GM23338 (cell line): Measurements from ENCODE around the gene ADAD2. TPM values are rescaled to one million over a fixed set of nuclear protein-coding genes. Genes with fewer than 3 reads are reported as not detected.

Experiments used
- ATAC-seq: fragments of 200-7000 bp; cut with Tn5 transposase; 3 replicates; pipeline ENCODE4 v1.9.1; 2020
- DNase-seq: peaks from one replicate; pipeline ENCODE4 v3.0.0-alpha.2; 2015; ENCODE audit warnings: low spot score
- H2AFZ ChIP-seq: fragments of 200-600 bp; sonication (generic); 2 replicates; pipeline ENCODE4 v1.8.0; 2016; ENCODE audit warnings: antibody characterized with exemption, mild to moderate bottlenecking, moderate library complexity
- H3F3A ChIP-seq: fragments of 200-600 bp; sonication (generic); replicated peaks from 2 replicates; pipeline ENCODE4 v1.8.0; 2017; ENCODE audit warnings: antibody characterized with exemption, mixed run types, low read depth
- H3K27ac ChIP-seq: fragments of 200-600 bp; sonication (generic); 2 replicates; pipeline ENCODE4 v1.6.1; 2016; ENCODE audit warnings: low read depth
- H3K27me3 ChIP-seq: fragments of 200-600 bp; sonication (generic); 2 replicates; pipeline ENCODE4 v1.8.0; 2016; ENCODE audit warnings: mild to moderate bottlenecking, mixed run types, moderate library complexity; ENCODE audit not compliant: insufficient read depth
- H3K36me3 ChIP-seq: fragments of 200-600 bp; sonication (generic); 2 replicates; pipeline ENCODE4 v1.8.0; 2016; ENCODE audit warnings: mild to moderate bottlenecking; ENCODE audit not compliant: insufficient read depth
- H3K4me1 ChIP-seq: fragments of 200-600 bp; sonication (generic); 2 replicates; pipeline ENCODE4 v1.8.0; 2016; ENCODE audit warnings: mild to moderate bottlenecking, moderate library complexity; ENCODE audit not compliant: insufficient read depth
- H3K4me2 ChIP-seq: fragments of 200-600 bp; sonication (generic); 2 replicates; pipeline ENCODE4 v1.7.1; 2017; ENCODE audit warnings: mixed run types
- H3K4me3 ChIP-seq: fragments of 200-600 bp; sonication (generic); 2 replicates; pipeline ENCODE4 v1.6.1; 2016; ENCODE audit warnings: mixed run types
- H3K79me2 ChIP-seq: fragments of 200-600 bp; sonication (generic); replicated peaks from 2 replicates; pipeline ENCODE4 v1.8.0; 2017; ENCODE audit warnings: mild to moderate bottlenecking; ENCODE audit not compliant: insufficient read depth
- H3K9me2 ChIP-seq: fragments of 200-600 bp; sonication (generic); 2 replicates; pipeline ENCODE4 v1.8.0; 2017; ENCODE audit not compliant: insufficient read depth
- H4K20me1 ChIP-seq: fragments of 200-600 bp; sonication (generic); replicated peaks from 2 replicates; pipeline ENCODE4 v1.8.0; 2017; ENCODE audit warnings: mild to moderate bottlenecking; ENCODE audit not compliant: insufficient read depth
- H3K27ac Mint-ChIP-seq: 2 replicates; pipeline ENCODE4 v1.8.0; 2020; ENCODE audit warnings: inconsistent platforms, mild to moderate bottlenecking, moderate library complexity, mixed read lengths
- H3K27me3 Mint-ChIP-seq: 3 replicates; pipeline ENCODE4 v1.8.0; 2022; ENCODE audit warnings: low read depth, mild to moderate bottlenecking, moderate library complexity, mixed read lengths, inconsistent platforms; ENCODE audit not compliant: insufficient read depth, poor library complexity
- H3K36me3 Mint-ChIP-seq: 3 replicates; pipeline ENCODE4 v1.8.0; 2021; ENCODE audit warnings: low read depth, mild to moderate bottlenecking, inconsistent platforms, moderate library complexity, mixed read lengths
- H3K4me1 Mint-ChIP-seq: 3 replicates; pipeline ENCODE4 v1.8.0; 2020; ENCODE audit warnings: mild to moderate bottlenecking, inconsistent platforms, mixed read lengths
- H3K4me3 Mint-ChIP-seq: 3 replicates; pipeline ENCODE4 v1.8.0; 2021; ENCODE audit warnings: moderate library complexity, mild to moderate bottlenecking, inconsistent platforms, mixed read lengths
- H3K9me3 Mint-ChIP-seq: 3 replicates; pipeline ENCODE4 v1.8.0; 2020; ENCODE audit warnings: moderate library complexity, mild to moderate bottlenecking, inconsistent platforms, mixed read lengths
- CREB1 ChIP-seq: fragments of 250-450 bp; sonication (Bioruptor Pico); IDR thresholded peaks from 2 replicates; pipeline ENCODE4 v1.5.0; 2020; ENCODE audit warnings: low read depth, mild to moderate bottlenecking, moderate library complexity
- CTCF ChIP-seq, 2 experiments: fragments of 200-600 bp in 1 of 2; sonication (generic) in 1 of 2; conservative IDR thresholded peaks; 2 replicates each; pipeline versions ENCODE4 v1.5.1 to v1.6.1; 2016 to 2017; ENCODE audit warnings: antibody characterized with exemption in 2 of 2, low read depth in 2 of 2, mild to moderate bottlenecking in 2 of 2, moderate library complexity in 1 of 2
- EZH2 ChIP-seq: fragments of 200-600 bp; sonication (generic); IDR thresholded peaks from one replicate; pipeline ENCODE4 v1.8.0; 2017; ENCODE audit warnings: antibody characterized with exemption, mild to moderate bottlenecking, low read depth; ENCODE audit not compliant: unreplicated experiment
- EZH2phosphoT487 ChIP-seq: fragments of 200-600 bp; sonication (generic); IDR thresholded peaks from one replicate; pipeline ENCODE4 v1.8.1; 2018; ENCODE audit warnings: antibody characterized with exemption; ENCODE audit not compliant: unreplicated experiment
- JUNB ChIP-seq: IDR thresholded peaks from one replicate; pipeline ENCODE4 v1.6.1; 2016; ENCODE audit warnings: antibody characterized with exemption; ENCODE audit not compliant: unreplicated experiment
- NANOG ChIP-seq: IDR thresholded peaks from 2 replicates; pipeline ENCODE4 v1.6.1; 2016; ENCODE audit warnings: antibody characterized with exemption, borderline replicate concordance
- POLR2AphosphoS5 ChIP-seq: IDR thresholded peaks from 2 replicates; pipeline ENCODE4 v1.6.1; 2016; ENCODE audit warnings: antibody characterized with exemption, low read depth
- REST ChIP-seq: IDR thresholded peaks from one replicate; pipeline ENCODE4 v1.6.1; 2018; ENCODE audit warnings: antibody characterized with exemption; ENCODE audit not compliant: unreplicated experiment
- STAT1 ChIP-seq: IDR thresholded peaks from one replicate; pipeline ENCODE4 v1.6.1; 2016; ENCODE audit warnings: antibody characterized with exemption; ENCODE audit not compliant: unreplicated experiment
- ZNF114 ChIP-seq: fragments of 250-450 bp; sonication (Bioruptor Pico); IDR thresholded peaks from 2 replicates; pipeline ENCODE4 v1.5.0; 2020; ENCODE audit warnings: mild to moderate bottlenecking, moderate library complexity
- ZNF331 ChIP-seq: fragments of 250-450 bp; sonication (Bioruptor Pico); IDR thresholded peaks from 2 replicates; pipeline ENCODE4 v1.5.0; 2020; ENCODE audit warnings: low read depth, mild to moderate bottlenecking, moderate library complexity
- polyA plus RNA-seq: library from polyadenylated mRNA; unstranded; fragments of >200 nt; fragmentation: Nextera tagmentation; extraction: Ambion mirVana; gene quantifications from 2 replicates; pipeline ENCODE4 v1.2.1, GENCODE V29; 2016
- total RNA-seq: library from RNA; depleted of rRNA; stranded (reverse); fragments of >200 nt; shearing (Covaris generic); gene quantifications from 2 replicates; pipeline ENCODE4 v1.2.3, GENCODE V29; 2014
- TF ChIP-seq, protein P1 (sequence below): fragments of 250-450 bp; sonication (Bioruptor Pico); IDR thresholded peaks from 2 replicates; pipeline ENCODE4 v1.5.0; 2020; ENCODE audit warnings: mild to moderate bottlenecking, moderate library complexity
- TF ChIP-seq, protein P2 (sequence below): IDR thresholded peaks from 2 replicates; pipeline ENCODE4 v1.6.1; 2016; ENCODE audit warnings: antibody characterized with exemption

ADAD2 gene
- total and polyA plus RNA-seq, 2 experiments from 2014 or later, result 1.6 to 4.5 TPM

- Mint-ChIP-seq H3K27me3 (peaks cover 4% of the 10 kb centered on the region), H3K4me1 (no peaks in the 10 kb centered on the region), H3K4me3 (no peak overlapping the region), H3K9me3 (peaks cover 11% of the 10 kb centered on the region), H3K36me3 (no peaks in the 10 kb centered on the region), H3K27ac (no peak overlapping the region)
- H3K4me2 ChIP-seq, result no peak overlapping the region
- no peaks in the 10 kb centered on the region for H3K4me1 ChIP-seq
- no peak overlapping the region for H2AFZ ChIP-seq
- DNase-seq, result no peak
- no peaks in the 10 kb centered on the region for H4K20me1 ChIP-seq
- H3K36me3 ChIP-seq, result no peaks in the 10 kb centered on the region
- H3K9me2 ChIP-seq, result 0 out of 2 replicates have a peak, but pooled peaks cover 2% of the 10 kb centered on the region
- no peak for ATAC-seq
- no peaks in the 10 kb centered on the region for H3K27me3 ChIP-seq
- no peaks in the 10 kb centered on the region for H3F3A ChIP-seq
- no peak overlapping the region for H3K4me3 ChIP-seq
- TF ChIP-seq EZH2, result no peak
- TF ChIP-seq ZNF114 (CRISPR knock-in tag), result no peak
- no peak for TF ChIP-seq CTCF (conservative IDR thresholded peaks at IDR 0.05; ENCODE audit: low read depth in 2 of 2)
- TF ChIP-seq ZNF331 (CRISPR knock-in tag), result no peak
- TF ChIP-seq STAT1, result no peak
- TF ChIP-seq NANOG, result no peak
- no peak for TF ChIP-seq REST
- TF ChIP-seq CREB1 (CRISPR knock-in tag), result no peak
- TF ChIP-seq EZH2phosphoT487, result no peak
- TF ChIP-seq, protein P1, sequence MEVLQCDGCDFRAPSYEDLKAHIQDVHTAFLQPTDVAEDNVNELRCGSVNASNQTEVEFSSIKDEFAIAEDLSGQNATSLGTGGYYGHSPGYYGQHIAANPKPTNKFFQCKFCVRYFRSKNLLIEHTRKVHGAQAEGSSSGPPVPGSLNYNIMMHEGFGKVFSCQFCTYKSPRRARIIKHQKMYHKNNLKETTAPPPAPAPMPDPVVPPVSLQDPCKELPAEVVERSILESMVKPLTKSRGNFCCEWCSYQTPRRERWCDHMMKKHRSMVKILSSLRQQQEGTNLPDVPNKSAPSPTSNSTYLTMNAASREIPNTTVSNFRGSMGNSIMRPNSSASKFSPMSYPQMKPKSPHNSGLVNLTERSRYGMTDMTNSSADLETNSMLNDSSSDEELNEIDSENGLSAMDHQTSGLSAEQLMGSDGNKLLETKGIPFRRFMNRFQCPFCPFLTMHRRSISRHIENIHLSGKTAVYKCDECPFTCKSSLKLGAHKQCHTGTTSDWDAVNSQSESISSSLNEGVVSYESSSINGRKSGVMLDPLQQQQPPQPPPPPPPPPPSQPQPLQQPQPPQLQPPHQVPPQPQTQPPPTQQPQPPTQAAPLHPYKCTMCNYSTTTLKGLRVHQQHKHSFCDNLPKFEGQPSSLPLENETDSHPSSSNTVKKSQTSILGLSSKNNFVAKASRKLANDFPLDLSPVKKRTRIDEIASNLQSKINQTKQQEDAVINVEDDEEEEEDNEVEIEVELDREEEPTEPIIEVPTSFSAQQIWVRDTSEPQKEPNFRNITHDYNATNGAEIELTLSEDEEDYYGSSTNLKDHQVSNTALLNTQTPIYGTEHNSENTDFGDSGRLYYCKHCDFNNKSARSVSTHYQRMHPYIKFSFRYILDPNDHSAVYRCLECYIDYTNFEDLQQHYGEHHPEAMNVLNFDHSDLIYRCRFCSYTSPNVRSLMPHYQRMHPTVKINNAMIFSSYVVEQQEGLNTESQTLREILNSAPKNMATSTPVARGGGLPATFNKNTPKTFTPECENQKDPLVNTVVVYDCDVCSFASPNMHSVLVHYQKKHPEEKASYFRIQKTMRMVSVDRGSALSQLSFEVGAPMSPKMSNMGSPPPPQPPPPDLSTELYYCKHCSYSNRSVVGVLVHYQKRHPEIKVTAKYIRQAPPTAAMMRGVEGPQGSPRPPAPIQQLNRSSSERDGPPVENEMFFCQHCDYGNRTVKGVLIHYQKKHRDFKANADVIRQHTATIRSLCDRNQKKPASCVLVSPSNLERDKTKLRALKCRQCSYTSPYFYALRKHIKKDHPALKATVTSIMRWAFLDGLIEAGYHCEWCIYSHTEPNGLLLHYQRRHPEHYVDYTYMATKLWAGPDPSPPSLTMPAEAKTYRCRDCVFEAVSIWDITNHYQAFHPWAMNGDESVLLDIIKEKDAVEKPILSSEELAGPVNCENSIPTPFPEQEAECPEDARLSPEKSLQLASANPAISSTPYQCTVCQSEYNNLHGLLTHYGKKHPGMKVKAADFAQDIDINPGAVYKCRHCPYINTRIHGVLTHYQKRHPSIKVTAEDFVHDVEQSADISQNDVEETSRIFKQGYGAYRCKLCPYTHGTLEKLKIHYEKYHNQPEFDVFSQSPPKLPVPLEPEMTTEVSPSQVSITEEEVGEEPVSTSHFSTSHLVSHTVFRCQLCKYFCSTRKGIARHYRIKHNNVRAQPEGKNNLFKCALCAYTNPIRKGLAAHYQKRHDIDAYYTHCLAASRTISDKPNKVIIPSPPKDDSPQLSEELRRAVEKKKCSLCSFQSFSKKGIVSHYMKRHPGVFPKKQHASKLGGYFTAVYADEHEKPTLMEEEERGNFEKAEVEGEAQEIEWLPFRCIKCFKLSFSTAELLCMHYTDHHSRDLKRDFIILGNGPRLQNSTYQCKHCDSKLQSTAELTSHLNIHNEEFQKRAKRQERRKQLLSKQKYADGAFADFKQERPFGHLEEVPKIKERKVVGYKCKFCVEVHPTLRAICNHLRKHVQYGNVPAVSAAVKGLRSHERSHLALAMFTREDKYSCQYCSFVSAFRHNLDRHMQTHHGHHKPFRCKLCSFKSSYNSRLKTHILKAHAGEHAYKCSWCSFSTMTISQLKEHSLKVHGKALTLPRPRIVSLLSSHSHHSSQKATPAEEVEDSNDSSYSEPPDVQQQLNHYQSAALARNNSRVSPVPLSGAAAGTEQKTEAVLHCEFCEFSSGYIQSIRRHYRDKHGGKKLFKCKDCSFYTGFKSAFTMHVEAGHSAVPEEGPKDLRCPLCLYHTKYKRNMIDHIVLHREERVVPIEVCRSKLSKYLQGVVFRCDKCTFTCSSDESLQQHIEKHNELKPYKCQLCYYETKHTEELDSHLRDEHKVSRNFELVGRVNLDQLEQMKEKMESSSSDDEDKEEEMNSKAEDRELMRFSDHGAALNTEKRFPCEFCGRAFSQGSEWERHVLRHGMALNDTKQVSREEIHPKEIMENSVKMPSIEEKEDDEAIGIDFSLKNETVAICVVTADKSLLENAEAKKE (CRISPR knock-in tag), result no peak
- TF ChIP-seq JUNB, result no peak
- TF ChIP-seq, protein P2, sequence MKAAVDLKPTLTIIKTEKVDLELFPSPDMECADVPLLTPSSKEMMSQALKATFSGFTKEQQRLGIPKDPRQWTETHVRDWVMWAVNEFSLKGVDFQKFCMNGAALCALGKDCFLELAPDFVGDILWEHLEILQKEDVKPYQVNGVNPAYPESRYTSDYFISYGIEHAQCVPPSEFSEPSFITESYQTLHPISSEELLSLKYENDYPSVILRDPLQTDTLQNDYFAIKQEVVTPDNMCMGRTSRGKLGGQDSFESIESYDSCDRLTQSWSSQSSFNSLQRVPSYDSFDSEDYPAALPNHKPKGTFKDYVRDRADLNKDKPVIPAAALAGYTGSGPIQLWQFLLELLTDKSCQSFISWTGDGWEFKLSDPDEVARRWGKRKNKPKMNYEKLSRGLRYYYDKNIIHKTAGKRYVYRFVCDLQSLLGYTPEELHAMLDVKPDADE, result no peak
- TF ChIP-seq POLR2AphosphoS5, result no peak
- H3K79me2 ChIP-seq, result no peaks in the 10 kb centered on the region
- no peak overlapping the region for H3K27ac ChIP-seq
Observed at GRCh38 chr16:84241778-84242177, 50.8 kb downstream of the ADAD2 start.
